HG02852 (cell line): ENCODE measurements around the gene DIPK1A.

Experiments
- ATAC-seq: cut with Tn5 transposase; IDR thresholded peaks from one replicate; pipeline ENCODE4 v1.9.1; 2021; ENCODE audit warnings: mild to moderate bottlenecking, moderate library complexity; ENCODE audit not compliant: unreplicated experiment

DIPK1A gene

DNA sequence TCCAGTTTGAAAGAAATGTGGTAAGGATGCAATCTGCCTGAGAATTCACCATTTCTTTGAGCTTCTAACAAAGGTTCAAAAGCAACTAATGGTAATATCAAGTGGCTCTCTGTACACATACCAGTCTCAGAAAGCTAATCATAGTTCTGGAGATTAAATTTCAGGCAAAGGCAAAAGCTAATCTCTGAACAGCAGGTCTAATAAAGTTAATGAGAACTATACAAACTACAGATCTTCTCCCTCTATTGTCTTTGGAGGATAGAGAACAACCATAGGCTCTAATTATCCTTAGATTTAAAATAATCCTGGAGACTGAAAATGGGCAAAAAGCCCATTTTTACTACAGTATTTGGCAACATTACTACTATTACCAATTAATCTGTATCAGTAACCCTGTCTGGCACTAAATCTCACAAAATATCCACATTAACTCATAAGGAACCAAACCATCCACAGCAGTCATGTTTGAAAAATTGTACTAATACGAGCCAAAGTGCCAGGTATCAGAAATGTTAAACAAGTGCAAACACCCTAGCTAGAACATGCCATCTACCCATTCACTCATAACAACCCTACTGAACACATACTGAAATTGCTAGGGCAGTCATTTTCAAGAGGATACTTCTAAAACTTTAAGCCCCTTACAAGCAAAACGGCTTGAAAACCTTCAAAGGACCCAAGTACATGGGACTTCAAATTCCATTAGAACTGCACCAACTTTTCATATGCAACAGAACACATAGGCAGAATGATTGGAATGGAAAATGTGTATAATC, 4.8 kb downstream of the DIPK1A start:
- ATAC-seq, result no peak

- peak; percentile 52 for ATAC-seq
These were observed 7.8 kb downstream of the DIPK1A start for GRCh38 chr1:92953491-92953890.

DNA sequence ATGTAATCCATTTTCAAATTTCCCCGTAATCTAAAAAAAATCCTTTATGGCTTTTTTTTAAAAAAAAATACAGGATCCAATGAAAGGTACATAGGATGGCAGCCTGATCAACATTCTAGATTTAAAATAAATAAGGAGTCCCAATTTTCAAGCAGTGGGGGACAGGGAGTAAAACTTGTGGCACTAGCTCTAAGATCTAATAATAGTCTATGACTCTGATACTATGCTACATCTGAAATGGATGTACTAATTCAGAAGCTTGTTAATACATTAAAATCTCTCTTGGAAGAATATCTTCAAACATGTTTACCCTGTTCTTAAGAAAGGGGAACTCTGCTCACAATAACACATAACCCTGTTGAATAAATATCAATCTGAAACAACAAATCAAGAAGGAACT, 8.5 kb downstream of the DIPK1A start:
- ATAC-seq, result no peak

GRCh38 chr1:92951141-92951582, 10.1 kb downstream of the DIPK1A start:
- peak; percentile 75 for ATAC-seq

- peak; percentile 46 for ATAC-seq
These were observed 11.1 kb downstream of the DIPK1A start for GRCh38 chr1:92949937-92950817.

- ATAC-seq, result no peak
These were observed 13.2 kb downstream of the DIPK1A start for GRCh38 chr1:92948071-92948470.

GRCh38 chr1:92945748-92946270, 15.5 kb downstream of the DIPK1A start:
- no peak for ATAC-seq

DNA sequence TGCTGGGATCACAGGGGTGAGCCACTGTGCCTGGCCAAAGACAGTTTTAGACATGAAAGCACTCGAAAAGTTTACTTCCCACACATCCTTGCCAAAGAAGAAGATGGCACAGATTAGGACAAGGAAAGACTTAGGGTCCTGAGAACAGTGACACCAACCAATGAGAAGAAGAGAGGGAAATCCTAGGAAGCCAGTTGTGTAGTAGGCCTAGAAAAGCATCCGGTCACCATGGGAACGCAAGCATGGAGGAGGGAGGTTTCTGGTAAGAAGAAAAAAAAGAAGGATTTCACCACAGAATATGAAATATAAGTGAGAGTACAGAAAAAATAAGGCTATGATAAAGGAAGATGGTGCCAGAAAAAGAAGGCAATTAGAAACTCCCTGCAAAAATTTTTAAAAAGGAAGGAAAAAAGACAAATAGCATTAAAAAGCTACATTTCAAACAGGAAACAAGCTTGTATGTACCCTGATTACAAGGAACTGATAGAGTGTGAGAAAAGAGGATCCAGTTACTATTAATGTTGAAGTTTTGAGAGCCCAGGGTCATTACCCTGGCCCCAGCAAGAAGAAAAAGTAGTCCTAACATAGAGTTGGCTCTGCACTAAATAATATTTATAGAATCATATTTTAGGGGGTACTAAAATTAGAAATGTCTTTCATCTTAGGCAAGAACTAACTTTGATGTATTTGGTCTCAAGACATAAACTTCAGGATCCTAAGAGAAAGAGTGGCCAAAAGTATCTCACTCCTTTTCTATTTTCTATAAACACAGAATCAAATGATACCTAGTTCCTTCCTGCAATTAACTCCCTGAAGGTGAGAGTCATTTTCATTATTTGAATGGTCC, 16.1 kb downstream of the DIPK1A start:
- ATAC-seq, result no peak

GRCh38 chr1:92943502-92943847, 17.8 kb downstream of the DIPK1A start:
- no peak for ATAC-seq

DNA sequence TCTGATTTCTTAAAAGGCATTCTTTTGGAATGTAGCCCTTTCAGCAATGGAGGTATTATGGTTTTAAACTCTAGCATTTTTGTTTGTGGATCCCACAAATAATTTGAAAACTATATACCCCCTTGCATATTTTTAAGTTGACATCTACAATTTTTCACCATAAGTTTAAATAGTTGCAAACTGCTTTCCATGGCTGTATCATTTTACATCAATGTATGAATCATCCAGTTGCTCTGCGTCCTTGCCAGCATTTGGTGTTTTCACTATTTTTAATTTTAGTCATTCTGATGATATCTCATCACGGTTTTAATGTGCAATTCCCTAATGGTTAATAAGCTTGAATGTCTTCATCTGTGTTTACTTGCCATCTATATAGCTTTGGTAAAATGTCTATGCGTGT, 20.7 kb downstream of the DIPK1A start:
- ATAC-seq, result no peak

DNA sequence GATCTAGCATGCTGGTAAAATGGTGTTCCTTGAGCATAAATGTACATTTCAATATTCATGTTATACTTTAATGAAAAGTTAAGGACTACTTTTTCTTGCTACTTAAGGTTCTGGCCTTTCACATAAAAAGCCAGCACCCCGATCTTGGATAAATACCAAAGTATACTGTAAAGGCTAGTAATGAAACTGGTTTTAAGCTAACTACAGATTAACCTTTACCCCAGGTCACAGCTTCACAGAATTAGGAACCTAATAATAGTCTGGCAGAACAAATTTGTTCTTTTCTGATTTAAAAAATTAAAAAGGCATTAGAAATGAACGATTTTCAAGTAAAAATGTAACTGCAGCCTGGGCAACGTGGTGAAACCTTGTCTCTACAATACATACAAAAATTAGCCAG, 23.5 kb downstream of the DIPK1A start:
- ATAC-seq, result no peak

DNA sequence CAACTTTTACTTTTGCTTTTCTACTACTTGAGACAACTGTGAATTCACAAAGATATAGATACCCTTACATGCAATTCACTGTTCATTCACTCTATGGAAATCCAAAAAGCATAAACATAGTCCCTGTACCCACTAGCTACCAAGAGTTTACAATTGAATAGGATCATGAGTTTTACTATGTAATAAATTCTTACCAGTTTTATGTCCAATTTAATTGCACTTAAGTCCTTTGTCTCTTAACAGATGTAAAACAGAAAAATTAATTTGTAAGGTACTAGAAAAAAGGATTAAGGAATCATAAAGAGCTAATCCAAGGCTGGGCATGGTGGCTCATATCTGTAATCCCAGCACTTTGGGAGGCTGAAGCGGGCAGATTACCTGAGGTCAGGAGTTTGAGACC, 24.4 kb downstream of the DIPK1A start:
- no peak for ATAC-seq

GRCh38 chr1:92934395-92935378, 26.6 kb downstream of the DIPK1A start:
- ATAC-seq, result no peak

- ATAC-seq, result no peak
These were observed 27.8 kb downstream of the DIPK1A start for GRCh38 chr1:92933459-92933858.

- ATAC-seq, result no peak
These were observed 29.6 kb downstream of the DIPK1A start for GRCh38 chr1:92931691-92932090.

DNA sequence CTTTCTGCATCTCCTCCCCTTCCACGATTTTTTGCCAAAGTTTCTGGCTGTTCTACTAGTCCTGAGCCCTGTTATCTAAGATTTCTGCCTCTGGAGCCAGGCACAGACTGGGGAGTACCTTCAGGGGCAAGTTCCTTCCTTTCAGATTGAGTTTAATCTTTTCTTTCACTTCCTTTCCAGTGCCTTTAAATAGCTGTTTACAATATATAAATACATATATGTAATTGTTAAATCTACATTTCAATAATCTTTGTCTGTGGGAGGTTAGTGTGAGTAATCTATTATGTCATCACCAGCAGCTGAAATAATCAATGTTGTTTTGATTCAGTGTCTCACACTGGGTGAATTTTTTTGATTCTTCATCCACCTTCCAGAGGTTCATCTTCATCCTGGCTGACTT, 31.8 kb downstream of the DIPK1A start:
- ATAC-seq, result peak; percentile 71

DNA sequence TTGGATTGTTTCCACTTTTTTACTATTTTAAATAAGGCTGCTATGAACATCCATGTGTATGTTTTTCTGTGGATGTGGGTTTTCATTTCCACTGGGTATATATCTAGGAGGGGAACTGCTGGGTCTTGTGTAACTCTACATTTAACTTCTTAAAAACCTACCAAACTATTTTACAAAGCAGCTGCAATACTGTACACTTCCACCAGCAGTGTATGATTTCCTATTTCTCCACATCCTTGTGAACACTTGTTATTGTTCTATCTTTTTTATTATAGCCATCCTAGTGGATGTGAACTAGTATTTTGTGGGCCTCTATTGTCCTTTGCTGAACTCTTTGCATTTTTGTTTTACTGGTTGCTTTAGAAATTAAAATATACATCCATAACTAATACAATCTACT, 33.4 kb downstream of the DIPK1A start:
- ATAC-seq, result no peak

DNA sequence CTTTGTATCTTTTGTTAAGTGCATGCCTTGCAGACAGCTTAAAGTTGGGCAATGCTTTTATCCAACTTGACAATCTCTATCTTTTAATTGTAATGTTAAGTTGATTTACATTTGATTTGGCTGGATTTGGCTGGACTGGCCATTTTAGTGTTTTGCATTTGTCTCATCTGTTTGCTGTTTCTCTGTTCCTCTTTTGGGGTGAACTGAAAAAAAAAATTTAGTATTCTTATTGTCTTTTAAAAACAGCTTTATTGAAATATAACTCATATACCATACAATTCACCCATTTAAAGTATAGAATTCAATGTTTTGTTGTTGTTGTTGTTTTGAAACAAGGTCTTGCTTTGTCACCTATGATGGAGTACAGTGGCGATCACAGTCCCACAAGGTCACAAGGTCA, 34.4 kb downstream of the DIPK1A start:
- no peak for ATAC-seq

- no peak for ATAC-seq
These were observed 36.8 kb downstream of the DIPK1A start for GRCh38 chr1:92924501-92924900.

GRCh38 chr1:92923664-92924063, 37.6 kb downstream of the DIPK1A start:
- no peak for ATAC-seq
